HepG2 (cell line): ENCODE data around the gene CEP68. TPM values are rescaled to one million over a fixed set of nuclear protein-coding genes. Genes with fewer than 3 reads are reported as not detected.

Source experiments
- CREM ChIP-seq, 2 experiments: sonication (generic) in 1 of 2; formaldehyde crosslinking in 1 of 2; IDR thresholded peaks; 2 replicates each; pipeline versions ENCODE4 v1.4.0 to v1.6.1; 2016 to 2020; ENCODE audit warnings: antibody characterized with exemption in 1 of 2, mild to moderate bottlenecking in 1 of 2, missing genetic modification reagents in 1 of 2
- FOXK1 ChIP-seq: sonication (generic); formaldehyde crosslinking; IDR thresholded peaks from 2 replicates; pipeline ENCODE4 v1.4.0; 2020; ENCODE audit warnings: low read depth, missing genetic modification reagents, borderline replicate concordance
- HOXA3 ChIP-seq: sonication (generic); formaldehyde crosslinking; IDR thresholded peaks from 2 replicates; pipeline ENCODE4 v1.5.0; 2020; ENCODE audit warnings: missing genetic modification reagents
- IRF1 ChIP-seq: sonication (generic); formaldehyde crosslinking; IDR thresholded peaks from 2 replicates; pipeline ENCODE4 v1.4.0; 2020; ENCODE audit warnings: low read depth, mild to moderate bottlenecking, missing genetic modification reagents
- KDM1A ChIP-seq: IDR thresholded peaks from 2 replicates; pipeline ENCODE4 v1.6.1; 2016; ENCODE audit warnings: missing compliant biosample characterization
- MTF1 ChIP-seq: sonication (generic); formaldehyde crosslinking; IDR thresholded peaks from 2 replicates; pipeline ENCODE4 v1.5.0; 2020; ENCODE audit warnings: missing genetic modification reagents
- MXD1 ChIP-seq: sonication (generic); formaldehyde crosslinking; IDR thresholded peaks from 2 replicates; pipeline ENCODE4 v1.4.0; 2020; ENCODE audit warnings: mild to moderate bottlenecking, missing genetic modification reagents
- SMAD1 ChIP-seq: sonication (generic); formaldehyde crosslinking; IDR thresholded peaks from 2 replicates; pipeline ENCODE4 v1.4.0; 2020; ENCODE audit warnings: missing genetic modification reagents, low read depth, mild to moderate bottlenecking, borderline replicate concordance
- SNAI1 ChIP-seq: sonication (generic); formaldehyde crosslinking; IDR thresholded peaks from 2 replicates; pipeline ENCODE4 v1.5.0; 2020; ENCODE audit warnings: mild to moderate bottlenecking, missing genetic modification reagents, borderline replicate concordance
- TFE3 ChIP-seq: IDR thresholded peaks from 2 replicates; pipeline ENCODE4 v1.6.1; 2016
- THRA ChIP-seq: sonication (generic); formaldehyde crosslinking; IDR thresholded peaks from 2 replicates; pipeline ENCODE4 v1.4.0; 2020; ENCODE audit warnings: missing genetic modification reagents, borderline replicate concordance
- USF2 ChIP-seq, 2 experiments: sonication (generic) in 1 of 2; formaldehyde crosslinking in 1 of 2; IDR thresholded peaks; 2 replicates each; pipeline versions ENCODE4 v1.5.1 to v1.6.1; 2011 to 2020; ENCODE audit warnings: borderline replicate concordance in 1 of 2, low read depth in 1 of 2, low read length in 1 of 2, mild to moderate bottlenecking in 1 of 2, missing genetic modification reagents in 1 of 2, moderate library complexity in 1 of 2
- ZFAT ChIP-seq: sonication (generic); formaldehyde crosslinking; conservative IDR thresholded peaks from 2 replicates; pipeline ENCODE4 v1.8.1; 2023; ENCODE audit warnings: missing genetic modification reagents, inconsistent platforms
- ZNF230 ChIP-seq: sonication (generic); formaldehyde crosslinking; IDR thresholded peaks from 2 replicates; pipeline ENCODE4 v1.4.0; 2020; ENCODE audit warnings: mild to moderate bottlenecking, missing genetic modification reagents
- ZNF431 ChIP-seq: sonication (generic); formaldehyde crosslinking; IDR thresholded peaks from 2 replicates; pipeline ENCODE4 v1.9.0; 2022; ENCODE audit warnings: missing genetic modification reagents, low read depth, mild to moderate bottlenecking, borderline replicate concordance
- ZNF512B ChIP-seq: sonication (generic); formaldehyde crosslinking; IDR thresholded peaks from 2 replicates; pipeline ENCODE4 v1.5.1; 2020; ENCODE audit warnings: missing genetic modification reagents, mild to moderate bottlenecking, borderline replicate concordance
- ZNF768 ChIP-seq: sonication (generic); formaldehyde crosslinking; IDR thresholded peaks from 2 replicates; pipeline ENCODE4 v1.4.0; 2020; ENCODE audit warnings: missing genetic modification reagents
- polyA plus RNA-seq, 8 experiments: library from polyadenylated mRNA; depleted of rRNA in 3 of 8; stranded (reverse) in 7 of 8; unstranded in 1 of 8; fragments of >200 nt; fragmentation: Illumina TruSeq in 4 of 8; extraction: Trizol in 4 of 8; gene quantifications; 2 replicates each; pipeline versions ENCODE4 v1.2.1 to v1.2.3, GENCODE V29; 2011 to 2016; ENCODE audit warnings: low read depth in 4 of 8, missing spikeins in 1 of 8, mixed read lengths in 1 of 8; ENCODE audit not compliant: insufficient read depth in 1 of 8
- total RNA-seq, 5 experiments: library from RNA; depleted of rRNA; stranded (reverse); fragments of >200 nt; fragmentation: Illumina TruSeq; extraction: Trizol; gene quantifications; 2 replicates each; pipeline ENCODE4 v1.2.3, GENCODE V29; 2016; ENCODE audit warnings: low read depth in 1 of 5

Gene CEP68
- total and polyA plus RNA-seq, 2 of the 13 experiments (the other 11 are each of a cell fraction or from before 2014, with no cell fraction given) = 5.7 to 9.3 TPM

- TF ChIP-seq IRF1 = no peak
- peak; percentile 8; the same call in 1 of the 2 replicates for TF ChIP-seq TFE3 (CRISPR knock-in tag)
- TF ChIP-seq CREM (IDR thresholded peaks at IDR 0.05) = no peak
- no peak for TF ChIP-seq CREM (CRISPR knock-in tag; IDR thresholded peaks at IDR 0.05)
- no peak for TF ChIP-seq USF2 (IDR thresholded peaks at IDR 0.05; ENCODE audit: low read depth, low read length)
- no peak; the same call in 1 of the 2 replicates for TF ChIP-seq USF2 (CRISPR knock-in tag; IDR thresholded peaks at IDR 0.05; ENCODE audit: borderline replicate concordance)
- peak; percentile 33; the same call in 1 of the 2 replicates for TF ChIP-seq KDM1A
- peak; percentile 18; the same call in 1 of the 2 replicates for TF ChIP-seq MTF1
- TF ChIP-seq MXD1 (CRISPR knock-in tag) = peak; percentile 52; the same call in 1 of the 2 replicates
- TF ChIP-seq SNAI1 (CRISPR knock-in tag) = 0 out of 2 replicates have a peak, but pooled peaks have one; percentile 7
- TF ChIP-seq THRA = peak; percentile 56; the same call in 1 of the 2 replicates
- TF ChIP-seq ZNF431 (CRISPR knock-in tag) = peak; percentile 98
- peak; percentile 96 for TF ChIP-seq ZNF230 (CRISPR knock-in tag)
- TF ChIP-seq ZNF768 (CRISPR knock-in tag) = peak; percentile 68; the same call in 1 of the 2 replicates
- 0 out of 2 replicates have a peak, but pooled peaks have one; percentile 22 for TF ChIP-seq ZNF512B (CRISPR knock-in tag)
- 0 out of 2 replicates have a peak, but pooled peaks have one; percentile 77 for TF ChIP-seq SMAD1
- TF ChIP-seq FOXK1 (CRISPR knock-in tag) = peak; percentile 26; the same call in 1 of the 2 replicates
- TF ChIP-seq ZFAT (CRISPR knock-in tag) = no peak
- TF ChIP-seq HOXA3 (CRISPR knock-in tag) = peak; percentile 91
These were observed at the start of gene CEP68 (continued) for GRCh38 chr2:65056215-65057053.
